ENCODE data around the gene MBIP.

DNA sequence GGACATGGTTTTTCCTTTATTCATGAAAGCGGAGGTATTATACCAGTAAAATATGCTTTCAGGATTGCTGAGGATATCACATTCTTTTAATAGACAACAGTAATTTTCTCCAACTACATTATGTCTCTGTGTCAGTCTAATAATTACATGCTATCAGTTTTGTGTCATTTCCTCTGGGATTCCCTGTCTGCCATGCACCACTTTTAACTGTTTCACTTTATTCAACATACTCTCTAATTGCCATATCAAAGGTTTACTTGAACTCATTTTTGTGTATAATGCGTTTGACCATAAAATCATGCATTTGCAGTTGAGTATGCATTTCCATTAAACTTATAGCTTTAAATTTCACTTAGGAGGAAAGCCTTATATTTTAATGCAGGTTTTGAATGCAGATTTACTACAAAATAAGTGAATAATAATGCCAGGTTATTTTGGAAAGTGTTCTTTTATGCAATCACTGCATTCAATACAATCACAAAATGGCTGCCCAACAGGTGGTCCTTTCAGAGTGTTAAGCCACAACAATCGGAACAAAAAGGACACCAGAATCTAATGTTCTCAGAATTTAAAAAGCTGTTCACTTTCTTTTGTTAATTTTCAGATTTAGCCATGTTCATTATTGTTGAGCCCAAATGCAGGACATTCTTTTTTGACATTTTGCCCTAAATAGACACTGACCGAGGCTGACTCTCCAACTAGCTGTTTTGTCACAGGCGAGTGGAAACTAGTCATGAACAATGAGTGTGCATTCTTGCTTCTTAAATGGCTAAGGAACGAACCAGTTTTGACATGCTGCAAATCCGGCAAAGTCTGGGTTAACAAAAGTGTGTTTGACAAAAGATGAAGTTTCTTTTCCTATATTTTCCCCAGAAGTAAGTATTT is 40.9 kb downstream of the MBIP start:
- TF ChIP-seq, protein P1, sequence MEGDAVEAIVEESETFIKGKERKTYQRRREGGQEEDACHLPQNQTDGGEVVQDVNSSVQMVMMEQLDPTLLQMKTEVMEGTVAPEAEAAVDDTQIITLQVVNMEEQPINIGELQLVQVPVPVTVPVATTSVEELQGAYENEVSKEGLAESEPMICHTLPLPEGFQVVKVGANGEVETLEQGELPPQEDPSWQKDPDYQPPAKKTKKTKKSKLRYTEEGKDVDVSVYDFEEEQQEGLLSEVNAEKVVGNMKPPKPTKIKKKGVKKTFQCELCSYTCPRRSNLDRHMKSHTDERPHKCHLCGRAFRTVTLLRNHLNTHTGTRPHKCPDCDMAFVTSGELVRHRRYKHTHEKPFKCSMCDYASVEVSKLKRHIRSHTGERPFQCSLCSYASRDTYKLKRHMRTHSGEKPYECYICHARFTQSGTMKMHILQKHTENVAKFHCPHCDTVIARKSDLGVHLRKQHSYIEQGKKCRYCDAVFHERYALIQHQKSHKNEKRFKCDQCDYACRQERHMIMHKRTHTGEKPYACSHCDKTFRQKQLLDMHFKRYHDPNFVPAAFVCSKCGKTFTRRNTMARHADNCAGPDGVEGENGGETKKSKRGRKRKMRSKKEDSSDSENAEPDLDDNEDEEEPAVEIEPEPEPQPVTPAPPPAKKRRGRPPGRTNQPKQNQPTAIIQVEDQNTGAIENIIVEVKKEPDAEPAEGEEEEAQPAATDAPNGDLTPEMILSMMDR (IDR thresholded peaks at IDR 0.05; ENCODE audit: insufficient read depth, low read length, poor library complexity, severe bottlenecking): no peak
- TF ChIP-seq EZH2phosphoT487 (conservative IDR thresholded peaks at IDR 0.05; ENCODE audit: low read length): no peak

Measured in SU-DHL-6 (cell line).